Cerebellar nuclear complex (tissue), 1 donor: Measurements from ENCODE around the gene TBL1X.

Source experiments
- DNase-seq, 2 experiments: peaks; one replicate each; lab custom pipeline; 2025; lab: John Stamatoyannopoulos, UW

The TBL1X gene

DNA sequence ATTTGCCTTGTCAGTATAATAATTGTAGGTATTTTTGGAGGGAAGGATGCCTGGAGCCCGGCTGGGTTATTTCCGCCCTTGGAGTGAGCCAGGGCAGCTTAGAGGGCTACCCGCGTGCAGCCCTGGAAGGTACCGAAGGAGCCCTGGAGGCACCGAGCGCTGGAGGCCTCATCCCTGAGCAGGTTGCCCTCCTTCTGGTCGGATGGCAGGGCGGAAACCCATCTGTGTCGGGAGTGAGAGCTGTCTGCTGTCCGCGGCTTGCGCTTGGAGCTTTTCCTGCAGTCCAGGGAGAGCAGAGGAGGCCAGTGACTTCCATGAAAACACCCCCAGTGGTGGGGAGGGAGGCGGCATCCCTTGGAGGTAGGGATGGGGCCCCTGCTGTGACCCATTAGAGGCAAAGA is 122.1 kb downstream of the TBL1X start:
- peak in 1 of 2 experiments; percentile 14 for DNase-seq

GRCh38 chrX:9587642-9588041 is 122.8 kb downstream of the TBL1X start:
- no peak for DNase-seq

- DNase-seq = no peak
These were observed 126.6 kb downstream of the TBL1X start for GRCh38 chrX:9591496-9591895.

GRCh38 chrX:9593756-9594155 is 128.9 kb downstream of the TBL1X start:
- no peak for DNase-seq

GRCh38 chrX:9595174-9595573 is 130.3 kb downstream of the TBL1X start:
- no peak for DNase-seq

DNA sequence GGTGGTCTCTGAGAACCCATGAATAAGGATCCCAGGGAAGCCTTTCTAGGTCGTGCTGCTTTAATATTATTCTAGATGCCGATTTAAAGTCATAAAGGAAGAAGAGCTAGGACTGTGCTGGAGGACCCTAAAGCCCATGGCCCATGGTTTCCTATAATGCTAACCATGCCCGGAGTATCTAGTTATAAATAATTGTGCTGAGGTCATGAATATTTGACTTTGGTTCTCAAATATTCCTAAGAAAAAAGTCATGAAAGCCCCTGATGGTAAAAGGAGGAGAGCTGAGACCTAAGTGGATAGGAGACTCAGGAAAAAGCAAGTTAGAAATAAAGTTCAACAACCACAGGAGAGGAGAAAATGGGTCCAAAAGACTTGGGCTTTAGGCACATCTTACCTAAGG is 132.0 kb downstream of the TBL1X start:
- DNase-seq = no peak

GRCh38 chrX:9597361-9598035 is 132.6 kb downstream of the TBL1X start:
- DNase-seq = no peak

- DNase-seq = no peak
These were observed 133.5 kb downstream of the TBL1X start for GRCh38 chrX:9598344-9598743.

- no peak for DNase-seq
These were observed 139.5 kb downstream of the TBL1X start for GRCh38 chrX:9604111-9604907.

DNA sequence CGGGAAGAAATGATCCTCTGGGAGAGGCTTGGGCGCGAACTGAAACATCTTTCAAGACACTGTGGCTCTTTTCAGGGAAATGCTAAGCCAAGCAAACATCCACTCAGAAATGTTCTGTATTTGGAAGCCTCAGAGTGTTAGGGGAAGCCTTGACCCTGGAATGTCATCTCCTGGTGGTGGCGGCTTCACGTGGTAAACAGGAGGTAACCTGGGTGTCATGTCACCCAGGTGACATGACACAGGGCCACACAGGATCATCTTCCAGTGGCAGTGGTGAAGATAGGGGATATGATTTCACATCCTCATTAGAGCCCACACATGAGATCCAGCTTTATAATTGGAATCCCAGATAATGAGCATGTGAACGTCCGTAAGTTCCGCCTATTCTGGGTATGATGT is 140.0 kb downstream of the TBL1X start:
- no peak for DNase-seq

GRCh38 chrX:9605484-9605883 is 140.6 kb downstream of the TBL1X start:
- no peak for DNase-seq

DNA sequence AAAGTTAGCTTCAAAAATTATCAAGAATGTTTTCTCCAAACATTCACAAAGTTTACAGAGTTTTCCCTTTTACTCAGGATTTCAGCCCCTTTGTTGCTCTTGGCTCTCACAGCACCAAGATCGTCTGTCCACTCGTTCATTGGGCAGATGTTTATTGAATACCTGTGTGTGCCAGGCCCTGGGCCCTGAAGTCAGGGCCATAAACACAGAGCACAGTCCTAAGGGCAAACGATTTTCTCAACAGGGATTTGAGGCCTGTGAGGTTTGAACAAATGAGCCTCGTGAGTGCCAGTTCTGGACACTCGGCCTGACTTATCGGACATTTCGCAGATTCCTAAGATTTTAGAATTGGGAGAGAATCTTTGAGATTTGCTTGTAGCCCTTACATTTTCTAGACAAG is 142.1 kb downstream of the TBL1X start:
- DNase-seq = no peak

DNA sequence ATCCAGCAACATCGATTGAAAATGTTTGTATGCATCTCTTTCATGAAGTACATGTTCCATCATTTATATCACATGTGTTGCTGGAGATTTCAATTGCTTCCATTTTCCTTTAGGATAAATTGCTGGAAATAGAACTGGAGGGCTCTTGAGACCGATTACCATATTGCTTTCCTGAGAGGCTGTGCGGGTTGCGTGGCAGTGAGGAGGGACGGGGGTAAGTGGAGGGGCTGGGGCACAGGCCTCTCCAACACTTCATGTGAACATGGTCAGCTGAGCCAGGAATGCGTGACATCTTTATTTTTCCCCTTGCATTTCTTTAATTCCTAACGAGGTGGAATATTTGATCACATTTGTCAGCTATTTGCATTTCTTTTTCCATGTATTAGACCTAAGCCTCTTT is 144.6 kb downstream of the TBL1X start:
- DNase-seq = no peak

DNA sequence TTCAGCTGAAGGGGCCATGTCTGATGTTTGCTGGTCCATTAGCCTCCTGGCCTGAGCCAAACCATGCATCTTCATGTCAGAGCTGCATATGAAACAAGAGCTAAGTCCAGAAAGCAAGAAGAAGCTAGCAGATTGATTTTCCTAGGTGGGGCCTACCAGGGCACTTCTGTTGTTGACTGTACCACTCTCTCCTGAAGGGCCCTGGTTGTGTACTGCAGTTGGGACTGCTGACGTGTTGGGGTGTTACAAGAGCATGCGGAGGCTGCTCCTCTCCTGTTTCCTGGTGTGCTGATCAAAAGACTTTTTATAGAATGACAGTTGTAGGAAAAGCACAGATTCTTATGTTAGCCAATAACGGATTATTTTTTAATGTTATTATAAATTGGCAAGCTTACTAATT is 145.1 kb downstream of the TBL1X start:
- DNase-seq = no peak

DNA sequence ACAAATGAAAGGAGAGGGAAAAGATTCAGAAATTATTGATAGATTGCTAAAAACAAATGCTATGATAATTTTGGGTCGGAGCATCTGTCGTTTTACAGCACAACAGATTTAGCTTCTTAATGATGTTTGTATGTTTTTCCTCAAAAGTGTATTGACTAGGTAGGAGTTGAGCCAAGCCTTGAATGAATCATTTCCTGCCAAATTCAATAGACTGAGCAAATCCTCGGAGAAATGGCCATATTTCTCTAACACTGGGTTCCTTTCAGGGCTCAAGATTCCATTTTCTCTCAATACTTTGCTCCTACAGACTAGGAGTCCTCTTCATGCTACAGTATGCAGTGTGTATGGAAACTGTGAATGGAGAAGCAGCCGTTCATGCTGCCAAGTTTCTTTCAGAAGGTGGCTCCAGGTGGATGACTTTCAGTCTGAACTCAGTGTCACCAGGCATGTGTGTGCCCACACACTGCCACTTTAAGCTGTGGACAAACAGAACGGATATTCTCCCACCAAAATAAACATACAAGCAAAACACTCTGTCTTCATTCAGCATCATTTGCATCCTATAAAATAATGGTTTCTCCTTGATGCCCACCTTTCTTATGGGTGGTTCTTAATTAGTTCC is 146.0 kb downstream of the TBL1X start:
- DNase-seq = no peak

DNA sequence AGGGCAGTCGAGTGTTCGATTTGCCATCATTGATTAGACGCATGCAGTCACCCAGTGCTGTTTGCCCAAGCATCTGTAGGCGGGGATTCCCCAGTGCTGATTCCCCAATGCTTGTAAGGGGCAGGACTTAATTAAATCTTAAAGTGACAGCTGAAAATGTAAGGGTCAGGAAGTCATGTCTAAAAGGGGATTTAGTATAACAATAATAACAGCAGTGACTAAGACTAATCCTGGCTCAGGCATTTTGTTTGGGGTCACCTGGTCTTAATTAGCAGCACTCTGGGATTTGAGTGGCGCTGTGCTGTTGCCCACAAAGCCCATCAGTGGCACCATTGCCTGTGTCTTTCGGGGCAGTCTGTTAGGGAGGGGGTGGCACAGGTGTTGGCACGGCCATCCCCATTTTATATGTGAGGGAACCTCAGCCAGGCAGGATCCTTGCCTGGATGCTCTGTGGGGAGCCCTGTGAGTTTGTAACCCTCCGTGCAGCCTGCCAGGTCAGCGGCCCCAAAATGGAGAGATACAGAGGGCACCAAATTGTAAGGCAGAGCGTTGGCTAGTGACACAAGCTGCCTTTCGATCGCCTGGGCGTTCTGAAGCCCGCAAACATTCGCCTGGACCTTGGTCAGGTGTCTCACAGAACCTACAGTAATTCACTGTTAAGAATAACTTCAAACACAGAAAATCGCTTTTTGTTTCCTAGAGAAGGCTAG is 146.7 kb downstream of the TBL1X start:
- no peak for DNase-seq

DNA sequence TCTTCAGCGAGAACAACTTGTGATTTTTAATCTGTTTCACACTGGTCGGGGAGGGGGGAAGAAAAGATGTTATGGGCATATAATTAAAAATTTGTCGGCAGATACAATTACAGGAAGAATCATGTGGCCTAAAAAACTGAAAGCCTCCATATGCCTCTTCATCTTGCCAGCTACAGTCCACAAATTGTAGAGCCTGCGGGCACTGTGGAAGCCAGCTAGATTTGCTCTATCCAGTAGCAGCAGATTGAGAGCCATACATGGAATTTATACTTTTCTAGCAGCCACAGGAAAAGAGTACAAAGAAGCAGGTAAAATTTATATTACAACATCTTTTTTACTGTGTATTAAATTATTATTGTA is 147.3 kb downstream of the TBL1X start:
- DNase-seq = no peak

GRCh38 chrX:9614016-9614415 is 149.2 kb downstream of the TBL1X start:
- DNase-seq = no peak

DNA sequence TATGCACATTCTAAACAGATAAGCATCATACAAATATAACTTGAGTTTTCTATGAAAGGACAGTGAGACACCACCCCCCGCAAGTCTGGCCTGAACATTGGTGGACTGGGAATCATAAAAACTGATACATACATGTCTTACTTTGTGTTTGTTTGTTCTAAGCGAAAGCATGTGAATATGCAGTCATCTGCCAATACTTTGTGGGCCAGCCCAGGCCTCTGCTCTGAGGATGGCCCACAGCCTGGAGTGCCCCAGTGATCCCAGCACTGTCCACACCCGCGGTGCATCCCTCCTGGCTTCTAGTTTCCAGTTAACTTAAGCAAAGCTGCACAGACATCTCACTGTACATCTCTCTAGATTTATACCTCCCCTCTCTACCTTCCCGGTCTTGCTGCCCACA is 154.3 kb downstream of the TBL1X start:
- no peak for DNase-seq

DNA sequence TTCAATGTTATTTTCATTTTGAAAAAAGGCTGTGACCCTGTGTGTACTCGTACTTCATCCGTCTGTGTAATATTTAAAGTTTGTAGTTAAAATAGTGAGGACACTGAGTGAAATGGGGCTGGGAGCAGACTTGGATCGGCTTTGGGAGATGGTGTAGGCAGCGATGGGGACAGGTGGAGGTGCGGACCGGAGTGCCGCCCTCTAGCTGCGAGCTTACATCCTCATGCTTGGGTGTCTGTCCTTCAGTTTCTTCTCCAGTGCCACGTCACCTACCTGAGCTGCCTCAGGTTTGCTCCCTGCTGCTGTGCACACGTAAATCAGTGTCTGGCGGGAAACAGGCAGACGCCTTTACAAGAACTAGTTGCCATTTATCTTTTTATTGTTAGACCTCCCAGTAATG is 154.7 kb downstream of the TBL1X start:
- DNase-seq = no peak

DNA sequence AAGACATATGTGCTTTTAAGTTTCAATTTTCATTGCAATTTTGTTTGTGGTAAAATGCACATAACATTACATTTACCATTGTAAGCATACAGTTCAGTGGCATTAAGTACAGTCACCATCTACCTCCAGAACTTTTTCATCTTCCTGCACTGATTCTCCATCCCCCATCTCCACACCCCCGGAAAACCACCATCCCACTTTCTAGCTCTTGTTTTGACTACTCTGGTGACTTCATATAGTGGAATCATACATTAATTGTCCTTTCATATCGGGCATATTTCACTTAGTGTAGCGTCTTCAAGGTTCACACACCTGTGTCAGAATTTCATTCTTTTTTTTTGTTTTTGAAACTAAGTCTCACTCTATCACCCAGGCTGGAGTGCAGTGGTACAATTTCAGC is 157.3 kb downstream of the TBL1X start:
- DNase-seq = no peak

DNA sequence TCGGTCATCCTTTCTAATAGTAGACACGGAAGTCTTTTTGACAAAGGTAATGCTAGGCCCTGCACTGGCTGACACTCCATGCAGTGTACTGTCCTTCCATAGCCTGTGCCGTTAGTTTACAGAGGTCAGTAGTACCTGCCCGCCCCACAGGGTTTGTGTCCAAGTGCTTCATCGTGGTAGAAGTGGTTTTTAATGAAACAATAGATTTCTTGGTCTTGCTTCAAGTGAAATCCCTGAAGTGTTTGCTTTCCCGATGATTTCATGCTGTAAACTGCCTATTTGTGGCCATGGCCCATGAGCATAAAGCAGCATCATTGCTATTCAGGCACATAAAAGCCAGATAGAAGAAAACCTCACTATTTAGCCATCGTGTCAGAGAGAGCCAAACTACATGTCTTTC is 161.5 kb downstream of the TBL1X start:
- no peak for DNase-seq

- DNase-seq = no peak
These were observed 163.1 kb downstream of the TBL1X start for GRCh38 chrX:9627922-9628321.
